Activated CD8-positive, alpha-beta T cell treated with anti-CD3 and anti-CD28 coated beads, Interleukin-2, amount 10 ng/mL, durations not matched to agents 7 days and 5 days (primary cell): ENCODE results near the gene ARRB1. TPM values are rescaled to one million over a fixed set of nuclear protein-coding genes. Genes with fewer than 3 reads are reported as not detected.
"Not testable (repeated sequence)": the region's sequence is repeated elsewhere in the genome, so short reads cannot be mapped to it uniquely, and the experiment has no call there.

Experiments used
- ATAC-seq: fragments of 150-1000 bp; cut with Tn5 transposase; one replicate; pipeline ENCODE4 v1.10.0; 2021; ENCODE audit warnings: moderate library complexity
- CTCF ChIA-PET: fragments of 350-600 bp; sonication (Branson Sonifier 250); formaldehyde crosslinking; loops from one replicate; lab custom pipeline; 2021; ENCODE audit warnings: antibody characterized with exemption; lab: Charles Lee
- POLR2A ChIA-PET: fragments of 350-600 bp; sonication (Branson Sonifier 250); formaldehyde crosslinking; loops from one replicate; lab custom pipeline; 2021; ENCODE audit warnings: antibody characterized with exemption; lab: Charles Lee
- DNase-seq: peaks from one replicate; pipeline ENCODE4 v3.0.0-alpha.2; 2020
- H3K27ac Mint-ChIP-seq: one replicate; pipeline ENCODE4 v1.8.0; 2021; ENCODE audit warnings: mild to moderate bottlenecking, mixed read lengths
- H3K27me3 Mint-ChIP-seq: one replicate; pipeline ENCODE4 v1.8.0; 2021; ENCODE audit warnings: low read depth, mixed read lengths
- H3K36me3 Mint-ChIP-seq: one replicate; pipeline ENCODE4 v1.8.0; 2021; ENCODE audit warnings: low read depth, mixed read lengths
- H3K4me1 Mint-ChIP-seq: one replicate; pipeline ENCODE4 v1.8.0; 2021; ENCODE audit warnings: low read depth, mixed read lengths
- H3K4me3 Mint-ChIP-seq: one replicate; pipeline ENCODE4 v1.8.0; 2021; ENCODE audit warnings: mild to moderate bottlenecking, mixed read lengths
- H3K9me3 Mint-ChIP-seq: one replicate; pipeline ENCODE4 v1.8.0; 2022; ENCODE audit warnings: mixed read lengths; ENCODE audit not compliant: insufficient read depth
- total RNA-seq, 2 experiments: library from RNA; stranded (reverse); gene quantifications; one replicate each; pipeline ENCODE4 v1.2.3, GENCODE V29; 2021

Gene ARRB1
- total RNA-seq, 2 experiments from 2014 or later, result 69.4 to 82.6 TPM

- H3K27me3 Mint-ChIP-seq, result peaks cover 14% of the 10 kb centered on the region
- POLR2A ChIA-PET, result interaction anchor here (0.7 to 1.4 kb wide), 2 partner anchors 107 to 111 kb away, joined by 3 to 7 read pairs; no protein-coding TSS in a partner anchor
- CTCF ChIA-PET, result interaction anchor here (1.5 to 12.3 kb wide), 15 partner anchors 10 to 146 kb away, joined by 4 to 401 read pairs (median 12); partner anchors contain the start of genes ARRB1 and RPS3
- no peak overlapping the region for H3K4me3 Mint-ChIP-seq
- no peaks in the 10 kb centered on the region for H3K36me3 Mint-ChIP-seq
- no peaks in the 10 kb centered on the region for H3K9me3 Mint-ChIP-seq
- no peak overlapping the region for H3K27ac Mint-ChIP-seq
- ATAC-seq, result no peak
- peaks cover 21% of the 10 kb centered on the region for H3K4me1 Mint-ChIP-seq
- no peak for DNase-seq
These were observed 35.6 kb upstream of the ARRB1 start for GRCh38 chr11:75386942-75387630.

- Mint-ChIP-seq H3K36me3 (no peaks in the 10 kb centered on the region), H3K27me3 (peaks cover 6% of the 10 kb centered on the region), H3K4me1 (peaks cover 31% of the 10 kb centered on the region), H3K9me3 (no peaks in the 10 kb centered on the region), H3K4me3 (peak overlapping the region; percentile 42), H3K27ac (peak overlapping the region; percentile 92)
- POLR2A ChIA-PET, result interaction anchor here (0.5 to 2.8 kb wide), 3 partner anchors 32 to 55 kb away, joined by 3 to 12 read pairs (median 3); no protein-coding TSS in a partner anchor
- ATAC-seq, result peak; percentile 85
- peak; percentile 82 for DNase-seq
- CTCF ChIA-PET, result interaction anchor here (0.9 to 12.3 kb wide), 21 partner anchors 8 to 362 kb away, joined by 3 to 401 read pairs (median 5); partner anchors contain the start of gene ARRB1
These were observed 33.1 kb upstream of the ARRB1 start for GRCh38 chr11:75384438-75385080.

GRCh38 chr11:75383246-75383645, 31.8 kb upstream of the ARRB1 start:
- peaks cover 6% of the 10 kb centered on the region for H3K27me3 Mint-ChIP-seq
- no peaks in the 10 kb centered on the region for H3K9me3 Mint-ChIP-seq
- H3K4me3 Mint-ChIP-seq, result peak overlapping the region; percentile 19
- H3K36me3 Mint-ChIP-seq, result no peaks in the 10 kb centered on the region
- POLR2A ChIA-PET, result interaction anchor here (0.6 to 2.8 kb wide), 7 partner anchors 31 to 107 kb away, joined by 3 to 12 read pairs (median 4); no protein-coding TSS in a partner anchor
- ATAC-seq (peak; percentile 81), DNase-seq (peak; percentile 72)
- peaks cover 31% of the 10 kb centered on the region for H3K4me1 Mint-ChIP-seq
- CTCF ChIA-PET, result interaction anchor here (0.7 to 12.3 kb wide), 12 partner anchors 11 to 106 kb away, joined by 3 to 401 read pairs (median 11); partner anchors contain the start of gene ARRB1
- peak overlapping the region; percentile 92 for H3K27ac Mint-ChIP-seq

- Mint-ChIP-seq H3K36me3 (no peaks in the 10 kb centered on the region), H3K9me3 (no peaks in the 10 kb centered on the region), H3K4me3 (no peak overlapping the region), H3K4me1 (peaks cover 37% of the 10 kb centered on the region), H3K27me3 (no peaks in the 10 kb centered on the region), H3K27ac (peak overlapping the region; percentile 43)
- ATAC-seq, result no peak
- ChIA-PET CTCF (interaction anchor here (0.6 to 12.3 kb wide), 6 partner anchors 9 to 104 kb away, joined by 3 to 401 read pairs (median 54); partner anchors contain the start of gene ARRB1), POLR2A (interaction anchor here (1.3 to 2.7 kb wide), 2 partner anchors 29 to 49 kb away, joined by 6 to 7 read pairs; partner anchors contain the start of gene ARRB1)
- DNase-seq, result no peak
These were observed 29.4 kb upstream of the ARRB1 start for GRCh38 chr11:75380716-75381420.

GRCh38 chr11:75380245-75380644, 28.8 kb upstream of the ARRB1 start:
- CTCF ChIA-PET, result interaction anchor here (5.9 to 12.3 kb wide), 3 partner anchors 29 to 103 kb away, joined by 49 to 401 read pairs (median 58); partner anchors contain the start of gene ARRB1
- Mint-ChIP-seq H3K4me3 (no peak overlapping the region), H3K36me3 (no peaks in the 10 kb centered on the region), H3K27ac (no peak overlapping the region), H3K27me3 (no peaks in the 10 kb centered on the region), H3K9me3 (no peaks in the 10 kb centered on the region), H3K4me1 (peaks cover 37% of the 10 kb centered on the region)
- POLR2A ChIA-PET, result interaction anchor here (1.3 kb wide), 1 partner anchor 28 kb away, joined by 6 read pairs; the partner anchor contains the start of gene ARRB1
- DNase-seq (no peak), ATAC-seq (no peak)

GRCh38 chr11:75378776-75379175, 27.3 kb upstream of the ARRB1 start:
- POLR2A ChIA-PET, H3K36me3 Mint-ChIP-seq, H3K27ac Mint-ChIP-seq, H3K27me3 Mint-ChIP-seq, DNase-seq, H3K9me3 Mint-ChIP-seq, ATAC-seq, H3K4me3 Mint-ChIP-seq: not testable (repeated sequence)
- CTCF ChIA-PET, result interaction anchor here (7.6 kb wide), 1 partner anchor 49 kb away, joined by 58 read pairs; no protein-coding TSS in a partner anchor
- peaks cover 27% of the 10 kb centered on the region for H3K4me1 Mint-ChIP-seq

GRCh38 chr11:75376175-75376574, 24.7 kb upstream of the ARRB1 start:
- no peak for DNase-seq
- POLR2A ChIA-PET, result interaction anchor here (0.8 kb wide), 1 partner anchor 24 kb away, joined by 3 read pairs; no protein-coding TSS in a partner anchor
- no peak for ATAC-seq
- peaks cover 2% of the 10 kb centered on the region for H3K36me3 Mint-ChIP-seq
- CTCF ChIA-PET, result interaction anchor here (0.7 to 2.0 kb wide), 5 partner anchors 8 to 100 kb away, joined by 3 to 7 read pairs (median 4); no protein-coding TSS in a partner anchor
- no peaks in the 10 kb centered on the region for H3K27me3 Mint-ChIP-seq
- H3K4me1 Mint-ChIP-seq, result peaks cover 26% of the 10 kb centered on the region
- H3K27ac Mint-ChIP-seq, result no peak overlapping the region
- no peak overlapping the region for H3K4me3 Mint-ChIP-seq
- no peaks in the 10 kb centered on the region for H3K9me3 Mint-ChIP-seq

GRCh38 chr11:75375626-75376025, 24.2 kb upstream of the ARRB1 start:
- ATAC-seq (no peak), DNase-seq (no peak)
- Mint-ChIP-seq H3K4me3 (no peak overlapping the region), H3K4me1 (peaks cover 22% of the 10 kb centered on the region), H3K27me3 (no peaks in the 10 kb centered on the region), H3K36me3 (peaks cover 2% of the 10 kb centered on the region), H3K27ac (peak overlapping the region; percentile 27), H3K9me3 (no peaks in the 10 kb centered on the region)
- POLR2A ChIA-PET, result interaction anchor here (0.8 kb wide), 1 partner anchor 23 kb away, joined by 3 read pairs; no protein-coding TSS in a partner anchor
- CTCF ChIA-PET, result interaction anchor here (1.2 to 2.0 kb wide), 3 partner anchors 45 to 99 kb away, joined by 3 to 7 read pairs (median 6); no protein-coding TSS in a partner anchor

- ATAC-seq (no peak), DNase-seq (no peak)
- Mint-ChIP-seq H3K27me3 (no peaks in the 10 kb centered on the region), H3K4me3 (no peak overlapping the region), H3K36me3 (peaks cover 6% of the 10 kb centered on the region), H3K27ac (no peak overlapping the region), H3K9me3 (no peaks in the 10 kb centered on the region), H3K4me1 (peaks cover 28% of the 10 kb centered on the region)
- ChIA-PET CTCF (interaction anchor here (2.0 kb wide), 1 partner anchor 95 kb away, joined by 6 read pairs; no protein-coding TSS in a partner anchor), POLR2A (no interaction called here)
These were observed 23.2 kb upstream of the ARRB1 start for GRCh38 chr11:75374646-75375045.

GRCh38 chr11:75373201-75373600, 21.7 kb upstream of the ARRB1 start:
- Mint-ChIP-seq H3K9me3 (no peaks in the 10 kb centered on the region), H3K36me3 (peaks cover 9% of the 10 kb centered on the region), H3K27ac (no peak overlapping the region), H3K27me3 (no peaks in the 10 kb centered on the region), H3K4me1 (peaks cover 39% of the 10 kb centered on the region), H3K4me3 (no peak overlapping the region)
- POLR2A ChIA-PET, result no interaction called here
- ATAC-seq (no peak), DNase-seq (no peak)
- CTCF ChIA-PET, result interaction anchor here (1.9 to 2.0 kb wide), 4 partner anchors 10 to 93 kb away, joined by 7 to 14 read pairs (median 10); no protein-coding TSS in a partner anchor
